T-helper 2 cell treated with Interferon-gamma antibody and Interleukin-4, amounts not matched to agents 5 μg/mL and 100 μg/mL, for 36 hours (primary cell): ENCODE data around the gene ADAMTS3.

ENCODE experiments used
- DNase-seq: peaks from one replicate; pipeline ENCODE4 v3.0.0; 2021; ENCODE audit warnings: low spot score
- H3K27ac Mint-ChIP-seq: one replicate; pipeline ENCODE4 v1.8.0; 2021; ENCODE audit warnings: mild to moderate bottlenecking, mixed read lengths
- H3K27me3 Mint-ChIP-seq: one replicate; pipeline ENCODE4 v1.8.0; 2021; ENCODE audit warnings: low read depth, mixed read lengths
- H3K36me3 Mint-ChIP-seq: one replicate; pipeline ENCODE4 v1.8.0; 2021; ENCODE audit warnings: low read depth, mixed read lengths
- H3K4me1 Mint-ChIP-seq: one replicate; pipeline ENCODE4 v1.8.0; 2021; ENCODE audit warnings: low read depth, mixed read lengths
- H3K4me3 Mint-ChIP-seq: one replicate; pipeline ENCODE4 v1.8.0; 2022; ENCODE audit warnings: mild to moderate bottlenecking, moderate library complexity, mixed read lengths
- H3K9me3 Mint-ChIP-seq: one replicate; pipeline ENCODE4 v1.8.0; 2021; ENCODE audit warnings: mixed read lengths

ADAMTS3 gene

DNA sequence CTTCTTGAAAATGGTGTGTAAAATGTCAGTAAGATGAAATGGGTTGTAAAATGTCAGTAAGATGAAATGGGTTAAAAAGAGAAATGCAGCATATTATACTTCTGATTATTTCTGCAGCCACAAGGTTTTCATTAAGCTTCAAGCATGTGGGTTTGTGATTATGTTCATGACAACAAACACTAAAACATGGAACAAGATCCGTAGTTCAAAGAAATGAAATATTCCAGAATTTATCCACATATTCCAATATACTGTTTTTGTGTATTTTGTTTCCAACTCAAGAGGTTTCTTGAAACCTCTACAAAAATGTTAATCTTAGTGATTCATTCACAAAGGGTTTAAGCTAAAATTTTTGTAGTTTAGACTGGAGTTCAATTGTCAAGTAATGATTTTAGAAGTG is 84.0 kb downstream of the ADAMTS3 start:
- Mint-ChIP-seq H3K4me1 (no peaks in the 10 kb centered on the region), H3K27me3 (no peaks in the 10 kb centered on the region), H3K27ac (no peak overlapping the region), H3K4me3 (no peak overlapping the region), H3K36me3 (no peaks in the 10 kb centered on the region), H3K9me3 (no peaks in the 10 kb centered on the region)
- DNase-seq: no peak

DNA sequence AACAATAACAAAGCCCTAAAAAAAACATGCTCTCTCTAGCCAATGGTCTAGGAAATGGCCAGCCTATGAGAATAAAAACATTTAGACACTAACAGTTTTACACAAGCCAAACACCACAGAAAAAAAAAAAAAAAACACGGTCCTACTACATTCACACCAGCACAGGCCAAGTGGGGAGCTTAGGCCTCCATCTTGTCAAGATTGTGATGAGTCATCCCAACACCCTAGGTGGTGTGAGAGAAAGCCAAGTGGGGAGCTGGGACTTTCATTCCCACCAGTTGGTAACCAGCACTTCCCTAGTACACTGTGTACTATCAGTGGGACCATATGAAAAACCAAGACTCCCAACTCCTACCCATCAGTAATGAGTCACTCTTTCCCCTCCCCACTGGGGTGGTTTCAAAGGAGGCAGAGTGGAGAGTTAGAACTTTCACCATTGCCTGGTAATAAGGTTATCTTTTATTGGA is 95.6 kb downstream of the ADAMTS3 start:
- Mint-ChIP-seq H3K36me3 (no peaks in the 10 kb centered on the region), H3K9me3 (no peaks in the 10 kb centered on the region), H3K27me3 (no peaks in the 10 kb centered on the region)

DNA sequence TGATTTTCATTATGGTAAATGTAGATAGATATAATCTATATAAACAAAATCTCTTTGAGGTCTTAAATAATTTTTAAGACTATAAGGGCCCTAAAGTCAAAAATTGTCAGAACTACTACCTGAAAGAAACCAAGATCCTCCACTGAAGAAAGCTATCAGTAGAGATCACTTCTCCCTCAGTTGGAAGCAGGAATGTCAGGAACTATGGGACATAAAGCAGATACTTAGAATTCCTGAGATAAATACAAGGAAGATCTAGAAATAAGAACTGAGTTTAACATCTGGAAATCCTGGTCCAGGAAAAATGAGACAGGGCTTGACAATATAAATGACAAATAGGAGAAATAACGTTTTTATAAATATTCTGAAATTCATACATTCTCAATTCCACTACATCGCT is 97.2 kb downstream of the ADAMTS3 start:
- no peaks in the 10 kb centered on the region for H3K36me3 Mint-ChIP-seq

More for the DNA sequence above, 95.6 kb downstream of the ADAMTS3 start:
- no peak for DNase-seq
- Mint-ChIP-seq H3K4me1 (no peaks in the 10 kb centered on the region), H3K27ac (no peak overlapping the region), H3K4me3 (no peak overlapping the region)

DNA sequence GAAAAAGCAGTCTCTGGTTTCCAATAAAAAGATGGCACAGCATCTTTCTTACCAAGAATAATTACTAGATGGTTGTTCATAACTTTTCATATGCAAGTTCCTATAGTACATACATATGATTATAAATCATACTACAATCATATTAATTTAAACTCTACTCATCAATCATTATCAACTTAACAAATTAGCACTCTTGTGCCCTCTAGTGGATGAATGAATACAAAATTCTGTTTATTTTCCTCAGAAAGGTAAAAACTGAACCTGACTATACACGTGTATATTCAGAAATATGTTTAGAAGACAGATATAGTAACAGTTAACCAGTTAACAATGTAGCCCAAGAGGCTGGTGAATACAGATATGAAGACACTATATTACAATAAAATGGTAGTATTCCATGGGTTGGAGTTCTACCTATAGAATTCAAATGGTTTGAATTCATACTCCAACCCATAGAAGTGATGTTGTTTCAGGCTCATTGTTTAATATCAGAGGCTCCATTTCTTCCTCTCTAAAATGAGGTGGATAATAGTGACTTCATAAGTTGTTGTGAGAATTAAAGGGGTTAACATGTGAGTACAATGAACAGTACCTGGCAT is 100.0 kb downstream of the ADAMTS3 start:
- no peaks in the 10 kb centered on the region for H3K27me3 Mint-ChIP-seq
- H3K36me3 Mint-ChIP-seq: no peaks in the 10 kb centered on the region
- no peaks in the 10 kb centered on the region for H3K9me3 Mint-ChIP-seq
- H3K27ac Mint-ChIP-seq: no peak overlapping the region
- no peak for DNase-seq
- no peaks in the 10 kb centered on the region for H3K4me1 Mint-ChIP-seq
- no peak overlapping the region for H3K4me3 Mint-ChIP-seq

More for the DNA sequence above, 97.2 kb downstream of the ADAMTS3 start:
- Mint-ChIP-seq H3K4me1 (no peaks in the 10 kb centered on the region), H3K4me3 (no peak overlapping the region), H3K27me3 (no peaks in the 10 kb centered on the region), H3K27ac (no peak overlapping the region), H3K9me3 (no peaks in the 10 kb centered on the region)
- DNase-seq: no peak

DNA sequence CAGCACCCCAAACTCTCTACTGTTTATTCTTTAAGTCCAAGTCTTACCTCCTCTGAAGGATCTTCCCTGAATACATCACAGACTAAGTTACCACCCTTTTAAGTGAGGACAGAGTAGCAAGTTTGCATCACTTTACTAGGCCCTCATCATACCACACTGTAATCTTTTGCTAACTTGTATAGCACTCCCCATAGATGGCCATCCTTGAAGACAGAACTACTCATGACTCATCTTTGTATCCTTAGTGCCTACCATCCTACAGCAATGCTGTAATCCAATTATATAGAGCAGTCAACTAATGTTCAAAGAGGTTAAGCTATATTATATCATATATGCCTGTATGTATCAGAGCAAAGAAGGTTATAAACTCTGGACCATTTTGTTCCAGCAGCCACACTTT is 101.4 kb downstream of the ADAMTS3 start:
- Mint-ChIP-seq H3K27ac (no peak overlapping the region), H3K27me3 (no peaks in the 10 kb centered on the region), H3K9me3 (no peaks in the 10 kb centered on the region), H3K36me3 (no peaks in the 10 kb centered on the region), H3K4me1 (no peaks in the 10 kb centered on the region), H3K4me3 (no peak overlapping the region)
- no peak for DNase-seq

DNA sequence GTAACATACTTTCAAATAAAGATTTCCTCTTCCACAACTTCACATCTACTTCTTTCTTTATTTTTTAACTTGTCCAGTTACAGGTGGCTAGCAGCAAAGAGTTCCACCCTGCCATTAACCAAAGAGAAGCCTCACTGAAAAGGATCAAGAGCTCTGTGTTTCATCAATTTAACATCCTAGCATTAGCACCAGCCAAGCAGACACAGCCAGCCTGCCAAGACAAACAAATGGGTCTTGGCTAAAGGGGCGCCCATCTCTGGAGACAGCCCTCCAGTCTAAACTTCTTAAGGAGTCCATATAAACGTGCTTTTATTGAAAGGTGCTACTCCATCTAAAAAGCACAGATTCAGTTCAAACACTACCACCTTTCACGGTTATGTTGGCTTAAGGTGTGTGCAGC is 105.3 kb downstream of the ADAMTS3 start:
- H3K27me3 Mint-ChIP-seq: no peaks in the 10 kb centered on the region
- no peaks in the 10 kb centered on the region for H3K4me1 Mint-ChIP-seq
- no peak overlapping the region for H3K4me3 Mint-ChIP-seq
- no peaks in the 10 kb centered on the region for H3K36me3 Mint-ChIP-seq
- H3K9me3 Mint-ChIP-seq: no peaks in the 10 kb centered on the region
- no peak overlapping the region for H3K27ac Mint-ChIP-seq
- DNase-seq: no peak

DNA sequence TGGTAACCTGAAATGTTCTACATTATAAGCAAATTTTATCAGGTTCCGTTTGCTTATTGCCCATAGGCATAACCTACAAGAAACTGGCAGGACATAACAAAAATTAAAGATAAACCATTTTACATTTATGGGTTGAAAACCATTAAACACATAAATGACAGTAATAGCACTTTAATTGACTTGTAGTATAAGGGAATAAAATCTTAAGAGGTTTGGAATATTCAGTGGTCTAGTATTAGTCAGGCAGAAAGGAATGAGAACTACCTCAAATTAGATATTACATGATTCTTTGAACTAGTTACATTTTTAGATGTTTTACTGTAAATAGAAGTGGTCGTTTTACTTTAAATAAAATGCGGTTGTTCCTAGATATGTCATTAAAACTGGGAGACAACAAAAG is 111.9 kb downstream of the ADAMTS3 start:
- H3K4me3 Mint-ChIP-seq: no peak overlapping the region
- no peaks in the 10 kb centered on the region for H3K36me3 Mint-ChIP-seq
- H3K4me1 Mint-ChIP-seq: no peaks in the 10 kb centered on the region

DNA sequence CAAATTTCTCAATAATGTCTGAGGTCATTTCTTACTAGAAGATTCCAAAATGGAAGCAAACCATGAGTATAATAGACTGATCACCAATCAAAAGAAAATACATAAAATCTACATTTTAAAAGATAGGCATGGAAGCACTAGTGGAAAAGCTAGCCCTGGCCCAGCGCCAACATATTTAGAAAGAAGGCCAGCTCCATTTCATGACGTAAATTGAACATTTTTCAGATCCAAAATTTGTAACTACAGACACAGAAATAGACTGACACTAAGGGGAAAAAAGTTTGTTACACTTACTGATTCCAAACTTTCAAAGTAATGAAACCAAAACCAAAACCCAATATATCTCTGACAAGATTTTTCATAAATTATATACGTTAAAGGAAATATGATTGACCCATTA is 117.7 kb downstream of the ADAMTS3 start:
- DNase-seq: no peak
- H3K27me3 Mint-ChIP-seq: no peaks in the 10 kb centered on the region
- no peaks in the 10 kb centered on the region for H3K36me3 Mint-ChIP-seq

More for the DNA sequence above, 111.9 kb downstream of the ADAMTS3 start:
- no peak for DNase-seq
- Mint-ChIP-seq H3K27ac (no peak overlapping the region), H3K9me3 (no peaks in the 10 kb centered on the region), H3K27me3 (no peaks in the 10 kb centered on the region)

DNA sequence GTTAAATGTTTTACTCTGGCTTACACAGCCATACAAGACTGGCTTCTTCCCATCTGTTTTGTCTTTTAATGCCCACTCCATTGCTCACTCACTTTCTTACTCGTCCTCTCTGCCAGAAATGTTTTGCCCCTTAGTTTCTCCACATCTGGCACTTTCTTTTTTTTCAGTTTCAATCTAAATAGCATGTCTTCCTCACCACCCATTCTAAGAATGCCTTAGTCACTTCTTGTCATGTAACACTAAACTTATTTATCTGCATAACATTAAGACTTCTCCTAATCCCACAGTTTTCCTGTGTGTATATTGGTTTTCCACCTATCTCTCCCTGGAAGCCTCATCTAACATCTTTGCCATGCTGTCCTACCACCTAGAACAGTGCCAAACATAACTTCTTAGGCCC is 119.3 kb downstream of the ADAMTS3 start:
- no peak overlapping the region for H3K4me3 Mint-ChIP-seq
- no peak overlapping the region for H3K27ac Mint-ChIP-seq
- no peaks in the 10 kb centered on the region for H3K9me3 Mint-ChIP-seq
- H3K27me3 Mint-ChIP-seq: no peaks in the 10 kb centered on the region
- DNase-seq: no peak
- H3K36me3 Mint-ChIP-seq: no peaks in the 10 kb centered on the region
- H3K4me1 Mint-ChIP-seq: no peaks in the 10 kb centered on the region

More for the DNA sequence above, 117.7 kb downstream of the ADAMTS3 start:
- Mint-ChIP-seq H3K9me3 (no peaks in the 10 kb centered on the region), H3K4me1 (no peaks in the 10 kb centered on the region), H3K27ac (no peak overlapping the region), H3K4me3 (no peak overlapping the region)

DNA sequence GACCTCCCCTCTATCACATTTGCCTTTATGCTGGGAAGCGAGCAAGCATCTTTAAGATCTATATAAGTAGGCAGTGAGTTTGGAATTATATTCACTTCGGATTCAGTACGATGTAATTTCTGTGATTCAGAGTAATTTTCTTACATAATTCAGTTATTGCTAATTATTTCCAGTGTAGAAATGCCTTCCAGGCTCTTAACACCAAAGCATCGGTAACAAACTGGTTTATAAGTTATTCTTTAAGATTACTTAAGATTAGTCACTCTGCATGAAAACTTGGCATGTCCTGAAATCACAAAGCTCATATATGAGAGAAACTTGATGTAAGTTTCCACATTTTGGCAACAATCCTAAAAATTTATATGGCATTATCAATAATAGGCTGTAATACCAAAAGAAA is 120.8 kb downstream of the ADAMTS3 start:
- H3K4me1 Mint-ChIP-seq: no peaks in the 10 kb centered on the region
- no peak for DNase-seq
- H3K27me3 Mint-ChIP-seq: no peaks in the 10 kb centered on the region
- H3K27ac Mint-ChIP-seq: no peak overlapping the region
- no peak overlapping the region for H3K4me3 Mint-ChIP-seq
- H3K36me3 Mint-ChIP-seq: no peaks in the 10 kb centered on the region
- H3K9me3 Mint-ChIP-seq: no peaks in the 10 kb centered on the region

DNA sequence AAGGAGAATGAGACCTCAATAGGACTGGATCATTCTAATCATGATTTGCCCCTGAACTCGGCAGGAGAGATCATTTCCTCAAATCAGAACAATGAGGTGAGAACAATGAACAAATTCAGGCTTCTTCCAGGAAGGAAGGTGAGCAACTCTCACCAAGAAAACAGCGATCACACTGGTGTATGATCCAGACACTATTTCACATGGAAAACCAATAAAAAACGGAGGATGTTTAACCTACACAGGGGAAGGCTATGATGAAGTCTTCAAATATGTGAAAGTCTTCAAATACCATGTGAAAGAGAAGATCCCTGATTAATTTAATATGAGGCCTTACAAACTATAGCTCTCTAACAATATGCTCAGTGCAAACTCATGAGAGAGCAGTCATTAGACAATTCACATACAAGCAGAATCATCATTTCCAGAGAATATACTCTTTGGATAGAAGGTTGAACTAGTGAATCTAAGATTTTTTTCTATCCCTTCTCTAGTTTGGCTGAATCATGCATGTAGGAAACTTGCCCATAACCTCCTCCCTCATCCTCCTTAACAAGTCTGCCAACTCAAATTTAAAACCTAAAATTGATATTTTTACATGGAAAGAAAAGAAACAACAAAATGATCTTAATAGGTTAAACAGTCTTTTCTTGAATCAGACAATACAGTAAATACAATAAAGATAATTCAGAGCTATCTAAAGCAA is 122.5 kb downstream of the ADAMTS3 start:
- no peaks in the 10 kb centered on the region for H3K27me3 Mint-ChIP-seq
- DNase-seq: no peak
- H3K4me3 Mint-ChIP-seq: no peak overlapping the region
- H3K36me3 Mint-ChIP-seq: no peaks in the 10 kb centered on the region
- no peaks in the 10 kb centered on the region for H3K9me3 Mint-ChIP-seq
- no peaks in the 10 kb centered on the region for H3K4me1 Mint-ChIP-seq
- no peak overlapping the region for H3K27ac Mint-ChIP-seq

DNA sequence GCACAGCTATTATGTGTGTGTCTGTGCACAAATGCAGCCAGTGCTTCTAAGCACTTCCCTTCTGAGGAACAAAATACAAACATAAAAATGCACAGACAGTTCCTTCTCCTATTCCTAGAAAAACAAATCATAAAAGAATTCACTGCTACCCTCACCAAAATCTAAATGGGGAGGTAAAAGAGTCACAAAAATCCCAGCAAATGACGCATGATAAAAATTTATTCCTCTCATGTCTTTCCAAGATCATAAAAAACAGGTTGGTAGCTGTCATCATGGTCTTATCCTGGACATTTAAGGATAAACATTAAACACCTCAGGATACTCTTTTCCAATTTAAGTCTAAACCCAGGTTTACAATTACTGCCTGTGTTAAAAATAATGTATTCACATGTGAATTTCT is 124.9 kb downstream of the ADAMTS3 start:
- Mint-ChIP-seq H3K4me1 (no peaks in the 10 kb centered on the region), H3K27ac (no peak overlapping the region), H3K27me3 (no peaks in the 10 kb centered on the region), H3K36me3 (no peaks in the 10 kb centered on the region), H3K4me3 (no peak overlapping the region), H3K9me3 (no peaks in the 10 kb centered on the region)
- DNase-seq: no peak

DNA sequence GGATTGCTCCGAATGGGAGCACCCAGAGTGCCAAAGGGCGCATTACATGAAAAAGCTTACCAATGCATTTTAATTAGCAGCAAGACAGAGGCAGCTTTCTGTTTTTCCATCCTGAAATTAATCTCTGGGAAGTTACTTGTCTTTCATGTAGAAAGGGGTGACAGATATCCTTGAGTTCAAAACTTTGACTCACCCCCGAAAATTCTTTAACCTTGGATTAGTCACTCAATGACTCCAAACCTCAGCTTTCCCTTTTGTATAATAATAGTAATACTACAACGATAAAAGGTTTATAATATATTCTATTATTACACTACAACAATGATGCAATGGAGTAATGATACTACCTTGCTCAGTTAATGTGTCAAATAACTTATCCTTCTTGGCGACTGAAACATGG is 126.3 kb downstream of the ADAMTS3 start:
- Mint-ChIP-seq H3K27ac (no peak overlapping the region), H3K4me3 (no peak overlapping the region), H3K36me3 (no peaks in the 10 kb centered on the region), H3K4me1 (no peaks in the 10 kb centered on the region), H3K27me3 (no peaks in the 10 kb centered on the region), H3K9me3 (no peaks in the 10 kb centered on the region)
- DNase-seq: no peak

DNA sequence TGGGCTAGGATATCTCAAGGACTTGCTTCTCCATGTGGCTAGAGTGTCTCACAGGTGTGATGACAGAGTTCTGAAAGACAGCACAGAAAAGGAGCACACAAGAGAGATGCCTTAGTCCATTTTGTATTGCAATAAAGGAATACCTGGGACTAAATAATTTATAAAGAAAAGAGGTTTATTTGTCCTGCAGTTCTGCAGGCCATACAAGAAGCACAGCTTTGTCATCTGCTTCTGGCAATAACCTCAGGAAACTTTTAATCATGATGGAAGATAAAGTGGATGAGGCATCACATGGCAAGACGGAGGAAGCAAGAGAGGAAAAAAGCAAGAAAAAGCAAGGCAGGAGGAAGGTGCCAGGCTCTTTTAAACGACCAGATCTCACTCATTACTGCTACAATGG is 126.9 kb downstream of the ADAMTS3 start:
- DNase-seq: no peak
- Mint-ChIP-seq H3K4me1 (no peaks in the 10 kb centered on the region), H3K9me3 (no peaks in the 10 kb centered on the region), H3K4me3 (no peak overlapping the region), H3K36me3 (no peaks in the 10 kb centered on the region), H3K27me3 (no peaks in the 10 kb centered on the region), H3K27ac (no peak overlapping the region)

DNA sequence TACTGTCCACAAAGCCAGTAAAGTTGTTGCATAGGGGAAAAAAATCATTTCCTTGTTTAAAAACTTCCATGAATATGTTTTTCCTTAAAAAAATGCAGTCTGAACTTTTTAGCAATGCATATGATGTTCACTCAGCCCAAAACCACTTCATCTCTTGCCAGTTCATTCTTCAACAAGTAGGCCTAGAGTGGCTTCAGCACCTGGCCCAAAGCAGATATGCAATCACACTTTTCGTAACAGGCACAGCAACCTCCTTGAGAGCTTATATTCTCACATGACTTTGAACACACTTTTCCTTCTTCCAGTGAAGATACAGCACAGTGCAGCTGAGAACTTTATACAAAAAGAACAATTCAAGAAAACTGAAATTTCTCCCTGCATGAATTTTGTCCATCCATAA is 128.6 kb downstream of the ADAMTS3 start:
- DNase-seq: no peak
- Mint-ChIP-seq H3K4me1 (no peaks in the 10 kb centered on the region), H3K9me3 (no peaks in the 10 kb centered on the region), H3K27me3 (no peaks in the 10 kb centered on the region), H3K4me3 (no peak overlapping the region), H3K27ac (no peak overlapping the region), H3K36me3 (no peaks in the 10 kb centered on the region)
